ENCODE measurements around the gene VASN.

VASN gene

GRCh38 chr16:4339455-4339854 lies 32.2 kb upstream of the VASN start:
- peaks cover 33% of the 10 kb centered on the region for H3K36me3 ChIP-seq (ENCODE audit: control insufficient read depth, low read length)
- no peaks in the 10 kb centered on the region for H3K9me3 ChIP-seq (ENCODE audit: control insufficient read depth, insufficient read depth, low read length)
- H4K20me1 ChIP-seq (ENCODE audit: control insufficient read depth, insufficient read depth, low read depth, low read length) = no peaks in the 10 kb centered on the region
- H3K4me2 ChIP-seq (ENCODE audit: low read length) = no peak overlapping the region
- H3K9me2 ChIP-seq (replicated peaks; ENCODE audit: control insufficient read depth, low read length) = no peaks in the 10 kb centered on the region
- peaks cover 21% of the 10 kb centered on the region for H3K79me2 ChIP-seq (ENCODE audit: control insufficient read depth, low read length)
- H3K27ac ChIP-seq (ENCODE audit: low read depth, low read length) = no peak overlapping the region
- H3F3A ChIP-seq (ENCODE audit: control insufficient read depth, insufficient read depth) = peaks cover 2% of the 10 kb centered on the region; the same call in 1 of the 2 replicates
- TF ChIP-seq EZH2phosphoT487 (IDR thresholded peaks at IDR 0.05; ENCODE audit: borderline replicate concordance, low read length) = no peak
- no peak for TF ChIP-seq CTCF (IDR thresholded peaks at IDR 0.05; ENCODE audit: low read depth, low read length, poor library complexity, severe bottlenecking)
- no peaks in the 10 kb centered on the region for H3K4me1 ChIP-seq (ENCODE audit: control insufficient read depth, low read length)
- H3K4me3 ChIP-seq (ENCODE audit: low read length) = no peak overlapping the region
- no peaks in the 10 kb centered on the region for H3K27me3 ChIP-seq (ENCODE audit: control insufficient read depth, low read length)

- H3K36me3 ChIP-seq (ENCODE audit: control insufficient read depth, low read length) = peaks cover 35% of the 10 kb centered on the region
- H3K9me3 ChIP-seq (ENCODE audit: control insufficient read depth, insufficient read depth, low read length) = peaks cover 3% of the 10 kb centered on the region; the same call in 1 of the 2 replicates
- no peak overlapping the region for H3K4me3 ChIP-seq (ENCODE audit: low read length)
- peaks cover 26% of the 10 kb centered on the region for H3K79me2 ChIP-seq (ENCODE audit: control insufficient read depth, low read length)
- peaks cover 6% of the 10 kb centered on the region for H3F3A ChIP-seq (ENCODE audit: control insufficient read depth, insufficient read depth)
- no peaks in the 10 kb centered on the region for H4K20me1 ChIP-seq (ENCODE audit: control insufficient read depth, insufficient read depth, low read depth, low read length)
- no peak overlapping the region for H3K27ac ChIP-seq (ENCODE audit: low read depth, low read length)
- TF ChIP-seq CTCF (IDR thresholded peaks at IDR 0.05; ENCODE audit: low read depth, low read length, poor library complexity, severe bottlenecking) (no peak), EZH2phosphoT487 (IDR thresholded peaks at IDR 0.05; ENCODE audit: borderline replicate concordance, low read length) (no peak)
- H3K4me2 ChIP-seq (ENCODE audit: low read length) = no peak overlapping the region
- H3K27me3 ChIP-seq (ENCODE audit: control insufficient read depth, low read length) = no peaks in the 10 kb centered on the region
- H3K9me2 ChIP-seq (replicated peaks; ENCODE audit: control insufficient read depth, low read length) = no peaks in the 10 kb centered on the region
- no peaks in the 10 kb centered on the region for H3K4me1 ChIP-seq (ENCODE audit: control insufficient read depth, low read length)
Observed at GRCh38 chr16:4339909-4340308, 31.7 kb upstream of the VASN start.

GRCh38 chr16:4340443-4340842 lies 31.2 kb upstream of the VASN start:
- Histone ChIP-seq H3K9me3 (ENCODE audit: control insufficient read depth, insufficient read depth, low read length) (peaks cover 7% of the 10 kb centered on the region; the same call in 1 of the 2 replicates), H4K20me1 (ENCODE audit: control insufficient read depth, insufficient read depth, low read depth, low read length) (no peaks in the 10 kb centered on the region), H3K79me2 (ENCODE audit: control insufficient read depth, low read length) (peaks cover 31% of the 10 kb centered on the region), H3K9me2 (replicated peaks; ENCODE audit: control insufficient read depth, low read length) (no peaks in the 10 kb centered on the region), H3K36me3 (ENCODE audit: control insufficient read depth, low read length) (peaks cover 41% of the 10 kb centered on the region), H3K4me2 (ENCODE audit: low read length) (no peak overlapping the region), H3K4me3 (ENCODE audit: low read length) (no peak overlapping the region), H3F3A (ENCODE audit: control insufficient read depth, insufficient read depth) (peaks cover 11% of the 10 kb centered on the region), H3K4me1 (ENCODE audit: control insufficient read depth, low read length) (no peaks in the 10 kb centered on the region), H3K27me3 (ENCODE audit: control insufficient read depth, low read length) (no peaks in the 10 kb centered on the region), H3K27ac (ENCODE audit: low read depth, low read length) (no peak overlapping the region)
- no peak for TF ChIP-seq EZH2phosphoT487 (IDR thresholded peaks at IDR 0.05; ENCODE audit: borderline replicate concordance, low read length)
- no peak for TF ChIP-seq CTCF (IDR thresholded peaks at IDR 0.05; ENCODE audit: low read depth, low read length, poor library complexity, severe bottlenecking)

Data from DOHH2 (cell line).